Neuronal stem cell (in vitro differentiated cells): ENCODE results near the gene SYNE1.

Experiments used
- DNase-seq: peaks from one replicate; pipeline ENCODE4 v3.0.0-alpha.2; 2013; ENCODE audit warnings: low spot score
- H2AFZ ChIP-seq: one replicate; pipeline ENCODE4 v1.6.1; 2013; ENCODE audit warnings: mild to moderate bottlenecking, low read length, inconsistent platforms
- H2AK5ac ChIP-seq: 2 replicates; pipeline ENCODE4 v1.6.1; 2013; ENCODE audit warnings: low read depth, mild to moderate bottlenecking, inconsistent platforms, low read length, moderate library complexity, mixed read lengths
- H2BK120ac ChIP-seq: 2 replicates; pipeline ENCODE4 v1.6.1; 2013; ENCODE audit warnings: low read depth, mild to moderate bottlenecking, inconsistent platforms, low read length, moderate library complexity, mixed read lengths
- H2BK12ac ChIP-seq: one replicate; pipeline ENCODE4 v1.6.1; 2013; ENCODE audit warnings: low read length, inconsistent platforms
- H2BK15ac ChIP-seq: 2 replicates; pipeline ENCODE4 v1.6.1; 2013; ENCODE audit warnings: mild to moderate bottlenecking, low read length, inconsistent platforms, mixed read lengths
- H2BK5ac ChIP-seq: one replicate; pipeline ENCODE4 v1.6.1; 2013; ENCODE audit warnings: inconsistent platforms, mild to moderate bottlenecking, low read length, moderate library complexity
- H3K14ac ChIP-seq: one replicate; pipeline ENCODE4 v1.6.1; 2013; ENCODE audit warnings: low read length, inconsistent platforms
- H3K18ac ChIP-seq: 2 replicates; pipeline ENCODE4 v1.6.1; 2013; ENCODE audit warnings: low read length, inconsistent platforms
- H3K23ac ChIP-seq: 2 replicates; pipeline ENCODE4 v1.6.1; 2013; ENCODE audit warnings: low read depth, mild to moderate bottlenecking, mixed read lengths, low read length, inconsistent platforms; ENCODE audit not compliant: poor library complexity
- H3K27ac ChIP-seq: replicated peaks from 3 replicates; pipeline ENCODE4 v1.5.1; 2013; ENCODE audit warnings: low read length, inconsistent platforms
- H3K27me3 ChIP-seq, 3 experiments: 2 replicates each; pipeline ENCODE4 v1.6.1; 2013; ENCODE audit warnings: low read length in 3 of 3, mild to moderate bottlenecking in 2 of 3, inconsistent platforms in 1 of 3, low read depth in 1 of 3, mixed read lengths in 1 of 3, moderate library complexity in 1 of 3; ENCODE audit not compliant: control insufficient read depth in 3 of 3, insufficient read depth in 3 of 3
- H3K36me3 ChIP-seq, 2 donors: replicated peaks in 1 of 2; 2 replicates each; pipeline ENCODE4 v1.6.1; 2013; ENCODE audit warnings: low read length in 2 of 2; ENCODE audit not compliant: control insufficient read depth in 2 of 2, insufficient read depth in 2 of 2
- H3K4ac ChIP-seq: 2 replicates; pipeline ENCODE4 v1.6.1; 2013; ENCODE audit warnings: inconsistent platforms, mild to moderate bottlenecking, low read length, moderate library complexity
- H3K4me1 ChIP-seq, 2 donors: 1 replicate in 1 of 2; 2 replicates in 1 of 2; pipeline ENCODE4 v1.6.1; 2013; ENCODE audit warnings: low read length in 2 of 2, low read depth in 1 of 2; ENCODE audit not compliant: control insufficient read depth in 2 of 2, insufficient read depth in 1 of 2
- H3K4me2 ChIP-seq: one replicate; pipeline ENCODE4 v1.6.1; 2013; ENCODE audit warnings: mild to moderate bottlenecking, low read length, inconsistent platforms; ENCODE audit not compliant: insufficient read depth, poor library complexity, severe bottlenecking
- H3K4me3 ChIP-seq, 2 donors: 2 replicates each; pipeline ENCODE4 v1.5.1; 2013; ENCODE audit warnings: low read length in 2 of 2, mild to moderate bottlenecking in 2 of 2, inconsistent platforms in 1 of 2, moderate library complexity in 1 of 2
- H3K79me1 ChIP-seq: one replicate; pipeline ENCODE4 v1.6.1; 2013; ENCODE audit warnings: low read depth, mild to moderate bottlenecking, inconsistent platforms, low read length, moderate library complexity
- H3K9ac ChIP-seq: one replicate; pipeline ENCODE4 v1.6.1; 2013; ENCODE audit warnings: mild to moderate bottlenecking, low read depth, low read length, inconsistent platforms; ENCODE audit not compliant: poor library complexity
- H3K9me3 ChIP-seq, 2 donors: replicated peaks in 1 of 2; 2 replicates each; pipeline versions ENCODE3 to v1.6.1; 2013; ENCODE audit warnings: low read length in 2 of 2, mild to moderate bottlenecking in 2 of 2, inconsistent platforms in 1 of 2, low read depth in 1 of 2, mixed read lengths in 1 of 2, moderate library complexity in 1 of 2; ENCODE audit not compliant: control insufficient read depth in 2 of 2, insufficient read depth in 1 of 2
- H4K8ac ChIP-seq: one replicate; pipeline ENCODE4 v1.6.1; 2013; ENCODE audit warnings: low read depth, mild to moderate bottlenecking, inconsistent platforms, low read length, moderate library complexity
- H4K91ac ChIP-seq: one replicate; pipeline ENCODE4 v1.6.1; 2013; ENCODE audit warnings: low read length, low read depth, mild to moderate bottlenecking, inconsistent platforms; ENCODE audit not compliant: poor library complexity
- WGBS, 2 donors: extraction: QIAGEN DNeasy Blood & Tissue Kit; methylation state at CpG; one replicate each; pipeline ENCODE4 v1.1.7; 2013; ENCODE audit warnings: missing lambda C conversion rate in 2 of 2, mixed read lengths in 1 of 2; ENCODE audit not compliant: insufficient read length in 2 of 2, insufficient replicate concordance in 1 of 2; ENCODE audit errors: extremely low coverage in 2 of 2; 5-methylcytosine and 5-hydroxymethylcytosine counted together

The SYNE1 gene

GRCh38 chr6:152583888-152584287 is 53.3 kb downstream of the SYNE1 start:
- no peaks in the 10 kb centered on the region for H3K79me1 ChIP-seq
- no peak overlapping the region for H3K9ac ChIP-seq
- no peak overlapping the region for H2BK15ac ChIP-seq
- no peak overlapping the region for H2BK12ac ChIP-seq
- H4K91ac ChIP-seq: no peak overlapping the region
- H3K18ac ChIP-seq: no peak overlapping the region
- no peaks in the 10 kb centered on the region for H3K27me3 ChIP-seq
- H3K36me3 ChIP-seq: no peaks in the 10 kb centered on the region
- no CpG with 5 or more reads among the region's 3 CpGs for WGBS, 2 donors
- no peak overlapping the region for H3K4me2 ChIP-seq
- no peak overlapping the region for H3K27ac ChIP-seq
- H3K4me3 ChIP-seq: no peak overlapping the region
- no peaks in the 10 kb centered on the region for H3K4me1 ChIP-seq
- no peak overlapping the region for H2BK5ac ChIP-seq
- no peak overlapping the region for H2AK5ac ChIP-seq
- H3K14ac ChIP-seq: no peak overlapping the region
- H3K4ac ChIP-seq: no peak overlapping the region
- no peak overlapping the region for H4K8ac ChIP-seq
- no peak overlapping the region for H2BK120ac ChIP-seq
- DNase-seq: no peak
- no peaks in the 10 kb centered on the region for H3K9me3 ChIP-seq
- H3K23ac ChIP-seq: no peak overlapping the region
- H2AFZ ChIP-seq: no peak overlapping the region

- no peaks in the 10 kb centered on the region for H3K36me3 ChIP-seq
- no peak overlapping the region for H3K27ac ChIP-seq
- H3K23ac ChIP-seq: no peak overlapping the region
- H3K14ac ChIP-seq: no peak overlapping the region
- no peak overlapping the region for H3K4ac ChIP-seq
- no peaks in the 10 kb centered on the region for H3K4me1 ChIP-seq
- no peaks in the 10 kb centered on the region for H3K9me3 ChIP-seq
- H3K79me1 ChIP-seq: no peaks in the 10 kb centered on the region
- H2AFZ ChIP-seq: no peak overlapping the region
- no CpG with 5 or more reads among the region's 1 CpG for WGBS, 2 donors
- H2BK120ac ChIP-seq: no peak overlapping the region
- no peak overlapping the region for H2BK5ac ChIP-seq
- H3K27me3 ChIP-seq: no peaks in the 10 kb centered on the region
- no peak overlapping the region for H3K4me2 ChIP-seq
- DNase-seq: no peak
- H4K91ac ChIP-seq: no peak overlapping the region
- H3K18ac ChIP-seq: no peak overlapping the region
- no peak overlapping the region for H2BK15ac ChIP-seq
- no peak overlapping the region for H3K9ac ChIP-seq
- H2BK12ac ChIP-seq: no peak overlapping the region
- H3K4me3 ChIP-seq: no peak overlapping the region
- H4K8ac ChIP-seq: no peak overlapping the region
- no peak overlapping the region for H2AK5ac ChIP-seq
Measured at GRCh38 chr6:152576525-152576924, 60.6 kb downstream of the SYNE1 start.

- Histone ChIP-seq H3K4ac (no peak overlapping the region), H3K23ac (no peak overlapping the region), H3K9ac (no peak overlapping the region), H2BK15ac (no peak overlapping the region), H3K4me2 (no peak overlapping the region), H3K27me3 (no peaks in the 10 kb centered on the region), H3K4me1 (no peaks in the 10 kb centered on the region), H3K4me3 (no peak overlapping the region), H3K79me1 (no peaks in the 10 kb centered on the region), H2BK12ac (no peak overlapping the region), H2AFZ (no peak overlapping the region), H2AK5ac (no peak overlapping the region), H3K27ac (no peak overlapping the region), H2BK5ac (no peak overlapping the region), H2BK120ac (no peak overlapping the region), H3K18ac (no peak overlapping the region), H4K8ac (no peak overlapping the region), H4K91ac (no peak overlapping the region), H3K14ac (no peak overlapping the region), H3K36me3 (no peaks in the 10 kb centered on the region), H3K9me3 (no peaks in the 10 kb centered on the region)
- DNase-seq: no peak
- WGBS, 2 donors: no CpG with 5 or more reads among the region's 4 CpGs
Measured at GRCh38 chr6:152575621-152576150, 61.5 kb downstream of the SYNE1 start.

GRCh38 chr6:152575161-152575560 is 62.0 kb downstream of the SYNE1 start:
- H3K4me3 ChIP-seq: no peak overlapping the region
- no peak overlapping the region for H2BK120ac ChIP-seq
- no peaks in the 10 kb centered on the region for H3K79me1 ChIP-seq
- no peaks in the 10 kb centered on the region for H3K4me1 ChIP-seq
- H2AFZ ChIP-seq: no peak overlapping the region
- WGBS, 2 donors: no CpG with 5 or more reads among the region's 2 CpGs
- H4K91ac ChIP-seq: no peak overlapping the region
- no peak overlapping the region for H3K18ac ChIP-seq
- H3K4me2 ChIP-seq: no peak overlapping the region
- DNase-seq: no peak
- no peak overlapping the region for H2BK15ac ChIP-seq
- no peak overlapping the region for H3K14ac ChIP-seq
- no peaks in the 10 kb centered on the region for H3K27me3 ChIP-seq
- H3K9ac ChIP-seq: no peak overlapping the region
- H2BK12ac ChIP-seq: no peak overlapping the region
- H3K9me3 ChIP-seq: no peaks in the 10 kb centered on the region
- H4K8ac ChIP-seq: no peak overlapping the region
- H2AK5ac ChIP-seq: no peak overlapping the region
- H3K27ac ChIP-seq: no peak overlapping the region
- H3K36me3 ChIP-seq: no peaks in the 10 kb centered on the region
- H2BK5ac ChIP-seq: no peak overlapping the region
- no peak overlapping the region for H3K23ac ChIP-seq
- no peak overlapping the region for H3K4ac ChIP-seq
